DMS79 (cell line): ENCODE results near the gene DUSP18.
"Not testable (repeated sequence)": the region's sequence is repeated elsewhere in the genome, so short reads cannot be mapped to it uniquely, and the experiment has no call there.

Source experiments
- DNase-seq: peaks from one replicate; lab custom pipeline; 2025; lab: John Stamatoyannopoulos, UW

The DUSP18 gene

DNA sequence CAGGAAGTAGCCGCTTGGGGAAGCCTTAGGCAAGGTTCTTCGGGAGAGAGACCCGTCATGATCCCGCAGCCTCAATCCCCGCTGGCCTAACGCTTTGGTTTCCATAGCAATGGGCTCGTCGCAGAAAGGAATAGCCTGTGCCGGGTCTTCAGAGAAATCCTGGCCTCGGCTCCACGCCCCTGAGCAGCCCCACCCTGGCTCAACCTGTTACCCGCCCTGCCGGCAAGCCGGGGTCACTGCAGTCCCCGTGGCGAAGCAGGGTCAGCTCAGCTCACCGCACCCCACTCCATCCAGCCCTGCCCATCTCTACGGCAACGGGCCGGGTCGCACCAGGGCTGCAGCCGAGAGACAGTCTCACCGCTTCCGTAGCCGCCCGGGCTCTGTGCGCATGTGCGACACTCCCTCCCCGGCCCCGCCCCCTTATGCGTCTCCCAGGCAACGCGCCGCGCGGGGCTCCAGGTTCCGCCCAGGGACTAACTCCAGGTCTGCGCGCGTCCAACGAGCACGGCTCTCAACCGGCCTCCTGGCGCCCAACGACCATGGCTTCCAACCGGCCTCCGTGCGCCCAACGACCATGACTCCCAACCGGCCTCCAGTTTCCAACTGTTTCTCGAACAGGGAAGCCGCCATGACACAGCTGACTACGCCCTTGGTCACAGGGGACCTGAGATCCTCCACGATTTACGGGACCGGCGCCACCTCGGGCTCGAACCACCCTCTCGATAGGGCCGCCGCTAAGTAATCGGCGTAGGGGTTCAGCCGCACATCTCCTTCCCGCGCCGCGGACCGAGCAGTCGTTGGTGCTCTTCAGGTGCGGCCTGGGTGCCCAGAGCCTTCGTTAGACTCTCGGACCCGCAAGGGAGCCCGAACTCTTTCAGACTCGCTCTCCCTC, at the start of gene DUSP18:
DUSP18 (minus strand) TSS at position 382 of the 892 bp plus-strand sequence. CDS start 3,872 bp downstream, outside the sequence.
- DNase-seq = peak; percentile 53

DNA sequence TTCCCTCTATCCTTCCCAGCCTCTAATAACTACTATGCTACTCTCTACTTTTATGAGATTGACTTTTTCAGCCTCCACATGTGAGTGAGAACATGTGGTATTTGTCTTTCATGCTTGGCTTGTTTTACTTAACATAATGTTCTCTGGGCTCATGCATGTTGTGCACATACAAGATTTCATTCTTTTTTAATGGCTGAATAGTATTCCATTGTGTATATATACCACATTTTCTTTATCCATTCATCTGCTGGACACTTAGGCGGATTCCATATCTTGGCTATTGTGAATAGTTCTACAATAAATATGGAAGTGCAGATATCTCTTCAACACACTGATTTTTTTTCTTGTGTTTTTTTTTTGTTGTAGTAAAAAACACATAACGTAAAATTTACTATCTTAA, 46.4 kb upstream of the DUSP18 start:
- DNase-seq = no peak

DNA sequence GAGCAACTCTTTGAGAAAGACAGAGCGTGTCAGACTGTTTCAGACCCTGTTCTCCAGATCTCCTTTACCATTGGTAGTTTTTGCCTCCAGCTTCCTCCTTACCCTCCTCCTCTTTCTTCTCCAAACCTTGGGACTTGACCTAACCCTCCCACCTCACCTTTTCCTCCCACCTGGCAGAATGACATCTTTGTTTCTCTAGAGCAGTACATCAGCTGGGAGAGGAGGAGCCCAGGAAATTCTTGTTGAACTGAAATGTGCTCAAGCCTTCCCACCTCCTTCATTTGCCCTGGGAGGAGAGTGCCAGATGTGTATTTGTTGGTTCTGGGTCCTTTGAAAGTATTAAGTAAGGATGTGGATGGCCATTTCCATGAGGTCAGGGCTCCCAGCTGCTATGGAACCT, 44.4 kb upstream of the DUSP18 start:
- no peak for DNase-seq

DNA sequence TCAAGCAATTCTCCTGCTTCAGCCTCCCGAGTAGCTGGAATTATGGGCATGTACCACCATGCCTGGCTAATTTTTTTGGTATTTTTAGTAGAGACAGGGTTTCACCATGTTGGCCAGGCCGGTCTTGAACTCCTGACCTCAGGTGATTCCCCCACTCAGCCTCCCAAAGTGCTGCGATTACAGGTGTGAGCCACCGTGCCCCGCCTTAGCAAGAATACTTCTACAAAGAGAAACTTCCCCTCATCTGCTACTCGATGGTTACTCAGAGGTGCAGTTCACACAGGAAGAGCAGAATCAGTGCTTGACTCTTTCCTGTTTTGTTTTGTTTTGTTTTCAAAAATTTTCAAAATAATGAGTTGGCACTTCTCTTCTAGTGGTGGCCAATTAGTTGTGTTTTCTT, 42.3 kb upstream of the DUSP18 start:
- DNase-seq = not testable (repeated sequence)

DNA sequence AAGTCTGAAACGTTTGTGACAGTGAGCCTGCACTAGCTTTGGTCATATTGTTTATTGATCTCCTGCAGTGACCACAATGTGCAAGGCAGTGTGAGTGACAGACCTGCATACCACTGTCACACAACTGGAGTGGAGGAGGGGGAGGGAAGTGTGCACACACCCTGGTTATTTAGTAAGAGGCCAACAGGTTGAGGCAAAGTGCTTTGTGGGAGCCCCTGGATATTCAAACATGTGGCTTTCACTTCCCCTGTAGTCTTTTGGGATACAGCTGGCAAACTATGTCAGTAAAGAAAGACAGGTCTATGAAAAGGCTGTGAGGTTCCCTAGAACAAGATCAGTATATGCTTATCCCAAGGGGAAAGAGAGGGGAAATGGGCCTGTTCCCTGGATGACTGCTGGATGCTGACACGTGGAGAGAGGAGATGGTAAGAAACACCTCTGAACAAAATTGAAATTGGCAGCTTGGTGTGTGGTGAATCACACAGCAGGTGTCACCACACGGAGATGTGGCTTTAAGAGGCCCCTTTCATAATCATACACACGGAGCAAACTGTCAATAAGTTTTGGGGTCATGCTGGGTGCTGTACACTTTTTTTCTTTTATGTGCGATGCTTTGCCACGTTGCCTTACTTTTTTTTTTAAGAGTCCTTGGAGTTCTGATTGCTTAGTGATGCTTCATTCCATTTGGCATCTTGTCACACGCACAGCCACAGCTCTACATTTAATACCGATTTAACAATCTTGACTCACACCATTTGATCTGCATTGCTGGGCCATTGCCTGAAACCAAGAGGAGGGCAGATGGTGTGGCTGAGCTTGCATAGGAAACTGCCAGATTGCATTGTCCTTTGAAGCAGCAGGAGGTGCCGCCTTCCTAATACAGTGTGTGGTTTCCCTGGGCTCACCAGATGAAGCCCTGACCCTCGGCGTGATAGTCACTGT, 38.3 kb upstream of the DUSP18 start:
- DNase-seq = no peak

DNA sequence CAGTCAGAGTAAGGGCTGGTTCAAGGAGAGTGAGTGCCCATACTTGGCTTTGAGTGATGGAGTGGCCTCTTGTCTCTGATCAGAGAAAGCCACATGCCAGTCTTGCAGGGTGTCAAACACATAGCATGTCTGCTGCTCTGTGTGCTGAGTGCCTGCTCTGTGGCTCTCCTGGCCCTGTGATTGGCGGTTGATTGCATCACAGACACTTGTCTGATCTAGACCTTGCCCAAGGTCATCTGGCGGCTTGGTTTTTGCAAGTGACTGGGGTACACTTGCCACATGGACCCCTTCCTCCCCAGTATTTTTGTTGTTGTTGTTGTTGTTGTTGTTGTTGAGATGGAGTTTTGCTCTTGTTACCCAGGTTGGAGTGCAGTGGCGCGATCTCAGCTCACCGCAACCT, 37.3 kb upstream of the DUSP18 start:
- no peak for DNase-seq

DNA sequence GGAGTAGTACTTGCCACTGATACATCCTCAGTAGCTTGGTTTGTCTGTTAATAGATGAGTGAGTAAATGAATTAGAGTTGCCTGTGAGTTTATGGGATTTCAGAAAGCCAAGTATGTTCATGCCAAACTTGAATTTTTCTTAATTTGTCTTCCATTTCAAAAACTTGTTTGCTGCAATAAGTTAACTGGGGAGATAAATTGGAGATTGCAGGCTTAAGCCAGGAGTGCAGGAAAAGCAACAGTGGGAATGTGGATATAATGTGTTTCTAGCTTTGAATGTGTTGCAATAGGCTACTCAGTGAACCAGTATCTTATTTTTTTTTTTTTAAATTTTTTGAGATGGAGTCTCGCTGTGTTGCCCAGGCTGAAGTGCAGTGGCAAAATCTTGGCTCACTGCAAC, 35.2 kb upstream of the DUSP18 start:
- no peak for DNase-seq

DNA sequence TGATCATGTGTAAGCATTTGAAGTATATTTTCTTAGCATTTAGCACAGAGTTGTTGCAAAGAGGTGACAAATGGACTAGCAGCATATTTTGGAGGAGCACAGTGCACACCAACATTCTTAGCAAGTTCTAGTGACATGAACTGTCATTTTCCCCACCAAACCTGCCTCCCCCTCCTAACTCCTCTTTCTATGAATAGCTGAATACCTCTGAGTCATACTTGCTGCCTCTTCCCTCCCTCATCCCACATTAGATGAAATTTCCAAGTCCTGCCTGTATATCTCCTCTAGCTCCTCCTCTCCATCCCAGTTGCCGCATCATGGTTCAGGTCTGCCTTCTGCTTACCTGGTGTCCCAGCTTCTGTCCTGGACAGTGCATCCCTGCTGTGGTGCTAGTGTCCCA, 34.2 kb upstream of the DUSP18 start:
- DNase-seq = no peak

DNA sequence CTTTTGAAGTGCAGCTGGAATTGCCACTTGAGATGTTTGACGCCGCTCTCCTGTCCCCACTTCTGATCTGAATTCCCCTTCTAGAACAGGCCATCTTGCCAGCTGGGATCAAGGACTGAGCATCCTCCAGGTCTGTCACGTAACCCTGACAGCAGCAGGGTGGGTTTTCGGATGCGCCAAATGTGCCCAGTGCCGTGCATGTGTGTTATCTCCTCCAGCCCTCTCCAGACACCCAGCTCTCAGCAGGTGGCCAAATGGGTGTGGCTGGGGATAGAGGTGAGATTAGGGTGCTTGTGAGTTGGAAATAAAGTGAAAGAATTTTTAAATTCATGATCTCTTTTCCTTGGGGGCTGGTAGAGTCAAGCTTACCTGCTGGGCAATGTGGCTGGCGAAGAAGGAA, 30.3 kb upstream of the DUSP18 start:
- DNase-seq = no peak

DNA sequence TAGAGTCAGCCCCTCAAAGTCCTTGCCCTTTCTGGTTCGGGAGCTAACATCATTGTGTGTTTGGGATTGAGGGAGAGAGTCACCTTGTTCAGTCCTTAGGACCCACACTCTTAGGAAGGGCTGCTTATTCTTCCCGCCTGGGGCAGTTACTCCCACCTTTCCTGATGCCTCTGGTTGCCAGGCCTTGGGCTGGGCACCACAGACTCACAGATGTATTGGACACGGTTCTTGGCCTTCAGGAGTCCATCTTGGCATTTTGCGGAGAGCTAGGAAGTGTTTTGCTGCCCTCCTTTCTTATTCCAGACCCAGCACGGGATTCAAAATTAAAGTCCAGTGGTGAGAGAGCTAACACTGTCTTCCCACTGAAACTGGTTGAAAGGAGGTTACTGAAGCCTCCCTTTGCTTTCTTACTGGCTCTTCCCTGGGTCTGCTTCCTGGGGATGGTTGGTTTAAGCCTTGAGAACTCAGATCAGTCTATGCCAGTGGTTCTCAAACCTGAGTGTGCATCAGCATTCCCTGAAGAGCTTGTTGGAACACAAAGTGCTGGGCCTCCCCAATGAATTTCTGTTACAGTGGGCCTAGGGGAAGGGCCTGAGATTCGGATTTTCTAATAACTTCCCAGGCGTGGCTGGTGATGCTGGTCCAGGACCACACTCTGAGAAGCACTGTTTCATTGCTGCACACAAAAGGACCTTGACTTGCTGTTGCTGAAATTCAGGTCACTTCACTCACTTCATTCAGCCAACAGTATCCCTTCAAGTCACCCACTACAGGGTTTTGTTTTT, 28.4 kb upstream of the DUSP18 start:
- DNase-seq = no peak

DNA sequence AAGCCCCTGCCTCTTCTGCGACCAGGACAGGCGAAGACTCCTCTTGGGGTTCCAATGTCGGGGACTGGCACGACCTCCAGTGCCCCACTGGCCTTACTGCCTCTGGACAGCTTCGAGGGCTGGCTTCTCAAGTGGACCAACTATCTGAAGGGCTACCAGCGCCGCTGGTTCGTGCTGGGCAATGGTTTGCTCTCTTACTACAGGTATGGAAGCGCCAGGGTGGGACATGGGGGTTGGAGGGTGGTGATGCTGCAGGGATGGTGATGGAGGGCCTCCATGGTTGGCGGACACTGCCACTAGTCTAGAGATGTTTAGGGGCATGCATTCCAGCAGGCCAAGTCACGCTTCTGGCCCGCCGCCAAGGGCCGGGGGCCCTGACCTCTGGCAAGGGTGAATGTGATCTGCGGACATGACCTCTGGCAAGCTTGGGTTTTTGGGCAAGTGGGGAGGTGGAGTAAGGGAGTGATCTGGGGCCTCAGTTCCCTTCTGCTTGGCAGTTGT, 27.7 kb upstream of the DUSP18 start:
- DNase-seq = no peak

DNA sequence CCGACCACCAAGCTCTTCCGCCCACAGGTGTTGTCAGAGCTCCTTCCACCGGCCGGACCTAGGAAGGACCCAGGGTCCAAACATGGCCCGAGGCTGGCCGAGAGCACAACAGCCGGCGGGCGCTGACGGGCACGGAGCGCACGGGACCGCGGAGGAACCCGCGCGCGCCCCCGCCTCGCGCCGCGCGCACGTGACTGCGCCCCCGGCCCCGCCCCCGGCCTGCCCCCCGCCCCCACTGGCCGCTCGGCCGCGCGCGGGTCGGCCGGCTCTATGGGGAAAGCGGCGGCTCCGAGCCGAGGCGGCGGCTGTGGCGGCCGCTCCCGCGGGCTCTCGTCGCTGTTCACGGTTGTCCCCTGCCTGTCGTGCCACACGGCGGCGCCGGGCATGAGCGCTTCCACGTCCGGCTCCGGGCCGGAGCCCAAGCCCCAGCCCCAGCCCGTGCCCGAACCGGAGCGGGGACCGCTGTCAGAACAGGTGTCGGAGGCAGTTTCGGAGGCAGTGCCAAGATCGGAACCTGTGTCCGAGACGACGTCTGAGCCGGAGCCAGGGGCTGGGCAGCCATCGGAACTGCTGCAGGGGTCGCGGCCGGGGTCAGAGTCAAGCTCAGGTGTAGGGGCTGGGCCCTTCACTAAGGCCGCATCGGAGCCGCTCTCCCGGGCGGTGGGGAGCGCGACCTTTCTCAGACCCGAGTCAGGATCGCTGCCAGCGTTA, 27.1 kb upstream of the DUSP18 start, which contains the start of gene OSBP2:
OSBP2 (plus strand) TSS at position 235 of the 711 bp plus-strand sequence; CDS start at position 271, 36 bp downstream.
- no peak for DNase-seq

DNA sequence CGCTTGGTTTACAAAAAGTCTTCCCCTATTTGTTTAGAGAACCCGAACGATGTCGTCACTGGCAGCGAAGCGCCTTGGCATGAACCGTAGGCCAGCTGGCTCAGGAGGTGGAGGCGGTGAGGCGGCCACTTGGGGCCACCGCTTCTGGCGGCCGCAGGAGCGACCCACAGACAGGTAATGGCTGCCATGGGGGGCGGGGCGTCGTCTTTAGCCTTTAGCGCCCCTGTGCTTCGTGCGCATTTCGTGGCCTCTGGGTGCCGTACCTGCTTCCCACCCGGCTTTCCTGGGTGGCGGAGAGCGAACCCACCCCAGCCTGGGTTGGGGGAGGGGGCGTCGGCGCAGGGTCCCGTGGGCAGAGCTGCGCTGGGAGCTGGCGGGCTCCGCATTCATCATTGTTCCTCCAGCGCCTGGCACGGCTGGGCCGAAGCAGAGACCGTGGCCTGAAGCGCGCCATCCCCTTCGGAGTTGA, 26.5 kb upstream of the DUSP18 start:
- DNase-seq = peak; percentile 51

DNA sequence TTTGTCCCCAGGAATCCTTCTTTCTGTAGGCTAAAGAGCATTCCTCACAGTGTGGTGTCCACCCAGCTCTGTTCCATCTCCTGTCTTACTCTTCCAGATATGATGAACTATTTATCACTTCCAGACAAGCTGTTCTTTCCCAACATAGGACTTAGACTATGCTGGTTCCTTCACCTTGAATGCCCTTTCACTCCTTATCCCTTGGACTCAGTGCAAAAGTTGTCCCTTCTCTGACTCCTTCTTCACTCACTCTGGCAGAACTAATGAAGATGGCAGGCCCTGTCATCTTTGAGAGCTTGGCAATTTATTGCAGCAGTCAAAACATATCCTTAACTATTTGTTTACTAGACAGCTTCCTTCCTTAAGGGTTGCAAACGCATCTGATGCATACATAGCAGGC, 23.5 kb upstream of the DUSP18 start:
- DNase-seq = no peak

DNA sequence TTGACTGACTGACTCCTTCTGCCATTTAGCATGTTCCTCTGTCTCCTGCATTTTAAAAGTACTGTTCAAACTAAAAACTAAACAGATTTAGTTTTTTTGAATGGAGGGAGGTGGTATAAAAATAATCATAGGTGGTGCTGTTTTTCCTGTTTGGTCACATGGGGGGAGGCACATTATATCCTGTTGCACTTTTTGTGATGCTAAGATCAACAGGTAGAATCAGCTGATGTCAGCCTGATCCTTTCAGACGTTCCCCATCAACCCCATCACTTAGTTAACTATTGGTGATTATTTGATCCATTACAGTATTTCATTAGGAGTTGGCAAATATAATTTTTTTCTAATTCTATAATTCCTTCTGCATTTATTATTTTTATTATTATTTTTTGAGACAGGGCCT, 21.9 kb upstream of the DUSP18 start:
- no peak for DNase-seq

DNA sequence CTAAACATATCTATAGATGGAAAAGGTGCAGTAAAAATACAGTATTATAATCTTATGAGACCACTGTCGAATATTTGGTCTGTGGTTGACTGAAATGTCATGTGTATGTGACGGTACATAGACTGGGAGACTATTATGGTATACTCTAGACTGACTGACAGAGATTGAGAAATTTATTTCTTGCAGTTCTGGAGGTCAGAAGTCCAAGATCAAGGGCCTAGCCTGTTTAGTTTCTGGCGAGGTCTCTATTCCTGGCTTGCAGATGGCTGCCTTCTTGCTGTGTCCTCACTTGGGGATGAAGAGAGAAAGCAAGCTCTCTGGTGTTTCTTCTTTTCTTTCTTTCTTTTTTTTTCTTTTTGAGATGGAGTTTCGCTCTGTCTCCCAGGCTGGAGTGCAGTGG, 19.7 kb upstream of the DUSP18 start:
- no peak for DNase-seq

DNA sequence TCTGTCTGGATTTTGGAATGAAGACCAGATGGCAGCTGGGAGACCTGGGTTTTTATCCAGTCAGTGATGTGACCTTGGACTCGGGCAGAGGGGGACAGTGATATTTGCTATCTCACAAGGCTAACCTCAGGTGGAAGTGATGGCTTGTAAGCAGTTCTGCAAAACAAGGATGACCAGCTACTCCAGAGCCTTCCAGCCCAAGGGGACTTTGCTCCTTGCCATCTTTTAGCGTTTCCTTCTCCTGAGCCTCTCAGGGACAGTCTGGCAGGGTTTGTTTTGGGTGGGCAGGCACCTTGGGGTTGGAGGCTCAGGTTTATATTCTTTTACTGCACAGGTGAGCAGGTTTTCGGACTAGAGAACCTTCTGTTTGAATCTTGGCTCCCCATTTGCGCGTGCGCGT, 17.5 kb upstream of the DUSP18 start:
- no peak for DNase-seq

DNA sequence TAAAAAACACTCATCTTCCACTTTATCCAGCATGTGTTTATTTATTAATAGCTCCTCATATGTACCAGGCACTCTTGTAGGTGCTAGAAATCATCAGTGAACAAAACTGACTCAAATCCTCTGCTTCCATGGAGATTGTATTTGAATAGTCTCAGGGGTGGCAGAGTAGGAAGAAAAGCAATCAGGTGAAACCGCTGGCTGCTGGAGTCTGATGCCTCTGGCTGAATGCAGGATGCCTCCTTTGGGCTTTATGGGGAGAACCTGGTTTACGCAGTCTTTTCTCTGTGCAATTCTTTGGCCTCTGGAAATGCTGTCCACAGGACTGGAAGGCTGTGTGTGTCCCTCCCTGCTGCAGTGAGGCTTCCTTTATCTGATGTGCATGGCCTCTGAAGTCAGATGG, 14.2 kb upstream of the DUSP18 start:
- DNase-seq = no peak

DNA sequence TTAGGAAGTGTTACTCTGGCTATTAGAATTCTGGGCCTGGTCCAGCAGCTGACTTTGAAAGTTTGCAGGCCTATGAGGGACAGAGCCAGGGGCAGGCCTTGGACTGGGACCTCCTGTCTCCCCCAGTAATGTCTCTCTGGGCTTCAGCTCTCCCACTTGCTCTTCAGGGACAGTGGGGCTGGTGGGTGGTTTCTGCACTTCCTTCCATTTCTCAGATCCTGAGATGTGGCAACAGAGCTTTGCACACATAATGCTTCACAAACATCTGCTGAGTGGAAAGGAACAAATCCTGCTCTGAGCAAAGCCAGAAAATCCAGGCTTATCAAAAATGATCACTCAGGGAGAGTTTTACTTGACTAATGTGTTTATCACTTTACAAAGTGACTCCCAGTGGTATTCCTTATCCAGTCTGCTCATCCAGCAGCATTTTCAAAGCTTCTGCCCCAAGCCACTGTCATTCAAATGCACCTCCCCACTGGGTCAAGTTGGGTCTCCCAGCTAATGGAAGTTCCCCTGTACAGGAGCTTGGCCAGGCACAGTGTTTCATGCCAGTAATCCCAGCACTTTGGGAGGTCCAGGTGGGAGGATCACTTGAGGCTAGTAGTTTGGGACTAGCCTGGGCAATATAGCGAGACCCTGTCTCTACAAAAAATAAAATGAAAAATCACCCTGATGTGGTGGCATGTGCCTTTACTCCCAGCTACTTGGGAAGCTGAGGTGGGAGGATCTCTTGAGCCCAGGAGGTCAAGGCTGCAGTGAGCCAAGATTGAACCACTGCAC, 13.5 kb upstream of the DUSP18 start:
- no peak for DNase-seq
